ENCODE data around the gene PPL. TPM values are rescaled to one million over a fixed set of nuclear protein-coding genes. Genes with fewer than 3 reads are reported as not detected.
"Not testable (repeated sequence)": the region's sequence is repeated elsewhere in the genome, so short reads cannot be mapped to it uniquely, and the experiment has no call there.

PPL gene, protein sequence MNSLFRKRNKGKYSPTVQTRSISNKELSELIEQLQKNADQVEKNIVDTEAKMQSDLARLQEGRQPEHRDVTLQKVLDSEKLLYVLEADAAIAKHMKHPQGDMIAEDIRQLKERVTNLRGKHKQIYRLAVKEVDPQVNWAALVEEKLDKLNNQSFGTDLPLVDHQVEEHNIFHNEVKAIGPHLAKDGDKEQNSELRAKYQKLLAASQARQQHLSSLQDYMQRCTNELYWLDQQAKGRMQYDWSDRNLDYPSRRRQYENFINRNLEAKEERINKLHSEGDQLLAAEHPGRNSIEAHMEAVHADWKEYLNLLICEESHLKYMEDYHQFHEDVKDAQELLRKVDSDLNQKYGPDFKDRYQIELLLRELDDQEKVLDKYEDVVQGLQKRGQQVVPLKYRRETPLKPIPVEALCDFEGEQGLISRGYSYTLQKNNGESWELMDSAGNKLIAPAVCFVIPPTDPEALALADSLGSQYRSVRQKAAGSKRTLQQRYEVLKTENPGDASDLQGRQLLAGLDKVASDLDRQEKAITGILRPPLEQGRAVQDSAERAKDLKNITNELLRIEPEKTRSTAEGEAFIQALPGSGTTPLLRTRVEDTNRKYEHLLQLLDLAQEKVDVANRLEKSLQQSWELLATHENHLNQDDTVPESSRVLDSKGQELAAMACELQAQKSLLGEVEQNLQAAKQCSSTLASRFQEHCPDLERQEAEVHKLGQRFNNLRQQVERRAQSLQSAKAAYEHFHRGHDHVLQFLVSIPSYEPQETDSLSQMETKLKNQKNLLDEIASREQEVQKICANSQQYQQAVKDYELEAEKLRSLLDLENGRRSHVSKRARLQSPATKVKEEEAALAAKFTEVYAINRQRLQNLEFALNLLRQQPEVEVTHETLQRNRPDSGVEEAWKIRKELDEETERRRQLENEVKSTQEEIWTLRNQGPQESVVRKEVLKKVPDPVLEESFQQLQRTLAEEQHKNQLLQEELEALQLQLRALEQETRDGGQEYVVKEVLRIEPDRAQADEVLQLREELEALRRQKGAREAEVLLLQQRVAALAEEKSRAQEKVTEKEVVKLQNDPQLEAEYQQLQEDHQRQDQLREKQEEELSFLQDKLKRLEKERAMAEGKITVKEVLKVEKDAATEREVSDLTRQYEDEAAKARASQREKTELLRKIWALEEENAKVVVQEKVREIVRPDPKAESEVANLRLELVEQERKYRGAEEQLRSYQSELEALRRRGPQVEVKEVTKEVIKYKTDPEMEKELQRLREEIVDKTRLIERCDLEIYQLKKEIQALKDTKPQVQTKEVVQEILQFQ (N-terminal part only)
- 1.7 TPM for polyA plus RNA-seq (ENCODE audit: insufficient read length)

DNA sequence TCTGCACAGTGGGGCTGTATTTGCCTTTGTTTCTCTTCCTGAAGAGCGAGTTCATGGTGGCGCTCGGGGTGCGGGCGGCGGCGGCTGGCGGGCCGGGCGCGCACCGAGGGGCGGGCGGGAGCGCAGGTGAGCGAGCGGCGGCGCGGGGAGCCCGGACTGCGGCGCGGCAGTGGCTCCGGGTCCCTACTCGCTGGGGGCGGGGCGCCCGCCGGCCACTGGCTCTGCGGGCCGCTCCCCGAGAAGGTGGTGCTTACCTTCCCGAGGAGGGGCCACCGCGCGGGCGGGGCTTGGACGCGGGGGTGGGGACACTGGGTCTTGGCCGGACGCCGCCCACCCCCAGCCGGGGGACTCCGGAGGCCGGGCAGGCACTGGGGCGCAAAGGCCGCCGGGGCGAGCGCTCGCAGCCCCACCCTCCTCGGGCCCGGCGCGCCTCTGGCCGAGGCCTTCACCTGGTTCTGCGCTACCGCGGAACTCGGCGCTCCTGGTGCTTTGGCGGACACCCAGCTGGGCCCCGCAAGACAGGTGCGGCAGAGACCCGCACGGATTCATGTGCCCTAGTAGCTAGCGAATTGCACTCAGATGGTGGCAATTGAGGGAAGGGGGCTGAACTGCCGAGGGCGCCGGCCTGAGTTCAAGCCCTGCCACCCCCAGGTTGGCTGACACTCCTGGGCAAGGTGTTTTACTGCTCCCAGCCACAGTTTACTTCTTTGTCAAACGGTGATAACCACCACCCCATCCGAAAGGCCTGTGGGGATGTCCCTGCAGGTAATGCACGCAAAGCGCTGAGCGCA lies at the start of gene PPL:
Gene PPL (minus strand): TSS at position 158 of the 791 bp plus-strand sequence. CDS start 103 bp downstream, at position 55.
- no peak for DNase-seq

DNA sequence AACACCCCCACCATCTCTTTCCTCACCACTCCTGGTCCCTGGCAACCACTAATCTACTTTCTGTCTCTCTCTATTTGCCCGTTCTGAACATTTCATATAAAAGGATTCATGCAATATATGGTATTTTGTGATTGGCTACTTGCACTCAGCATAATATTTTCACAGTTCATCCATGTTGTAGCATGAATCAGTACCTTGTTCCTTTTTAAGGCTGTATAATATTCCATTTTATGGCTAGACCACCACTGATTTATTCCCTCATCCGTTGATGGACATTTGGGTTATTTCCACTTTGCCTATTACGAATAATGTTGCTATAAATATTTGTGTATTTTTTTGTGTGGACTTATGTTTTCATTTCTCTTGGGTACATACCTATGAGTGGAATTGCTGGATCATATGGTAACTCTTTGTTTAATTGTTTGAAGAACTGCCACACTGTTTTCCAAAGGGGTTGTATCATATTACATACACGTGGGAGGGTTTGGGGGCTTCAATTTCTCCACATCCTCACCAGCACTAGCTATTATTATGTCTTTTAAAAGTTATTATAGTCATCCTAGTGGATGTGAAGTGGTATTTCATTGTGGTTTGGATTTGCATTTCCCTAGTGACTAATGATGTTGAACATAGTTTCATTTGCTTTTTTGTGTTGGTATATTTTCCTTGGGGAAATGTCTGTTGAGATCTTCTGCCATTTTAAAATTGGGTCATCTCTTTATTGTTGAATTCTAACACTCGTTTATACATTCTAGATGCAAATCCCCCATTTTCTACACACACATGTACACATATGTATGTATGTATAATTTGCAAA lies 47.4 kb upstream of the PPL start:
- no peak for DNase-seq

DNA sequence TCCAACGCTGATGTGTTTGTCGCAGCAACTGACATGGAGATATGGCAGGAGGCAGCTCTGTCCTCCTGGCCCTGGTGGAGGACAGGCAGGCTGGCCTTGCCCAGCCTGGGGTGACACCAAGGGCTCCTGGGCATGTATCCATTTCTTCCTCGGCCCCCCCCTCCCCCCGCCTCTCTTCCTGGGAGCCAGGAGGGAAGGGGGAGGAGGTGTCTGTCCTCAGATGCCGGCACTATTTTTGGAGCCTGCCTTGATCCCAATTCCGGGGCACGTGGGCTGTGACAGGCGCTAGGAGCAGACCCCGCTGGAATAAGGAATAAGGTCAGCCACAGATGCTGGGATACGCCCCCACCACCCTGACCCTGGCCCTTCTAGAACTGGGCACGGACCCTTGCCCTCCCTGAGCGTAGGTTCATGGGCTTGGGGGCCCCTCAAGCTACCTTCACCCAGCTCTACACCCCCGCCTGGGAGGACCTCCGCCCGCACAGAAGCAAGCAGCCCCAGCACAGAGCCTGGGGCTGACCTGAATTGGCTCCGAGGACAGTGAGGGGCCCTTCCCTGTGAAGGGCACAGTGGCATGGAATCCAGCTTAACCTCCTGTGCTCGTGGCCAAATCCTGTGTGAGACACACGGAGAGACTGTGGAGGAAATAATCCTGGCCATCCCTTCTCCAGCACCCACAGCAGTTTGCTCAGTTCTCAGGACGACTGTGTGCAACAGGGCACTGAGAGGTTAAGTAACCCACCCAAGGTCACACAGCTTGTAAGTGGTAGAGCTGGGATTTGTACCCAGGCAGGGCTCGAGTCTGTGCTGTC lies 45.3 kb upstream of the PPL start:
- DNase-seq, result no peak

DNA sequence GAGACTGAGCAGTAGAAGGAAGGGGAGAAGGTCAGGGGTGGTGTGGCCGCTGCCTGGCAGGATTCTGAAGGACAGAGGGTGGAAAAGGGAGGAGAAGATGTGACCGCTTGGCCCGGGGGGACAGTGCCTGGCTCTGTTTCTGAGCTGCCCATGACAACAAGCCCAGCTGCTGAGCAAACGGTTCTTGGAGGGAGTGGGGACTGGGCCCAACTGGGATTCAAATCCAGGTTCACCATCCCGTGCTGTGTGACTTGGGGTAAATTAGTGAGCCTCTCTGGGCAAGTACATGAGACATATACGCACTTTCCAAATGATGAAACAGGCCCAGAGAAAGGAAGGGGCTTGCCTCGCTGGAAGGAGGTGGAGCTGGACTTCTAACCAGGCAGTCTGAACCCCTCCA lies 44.5 kb upstream of the PPL start:
- DNase-seq, result no peak

DNA sequence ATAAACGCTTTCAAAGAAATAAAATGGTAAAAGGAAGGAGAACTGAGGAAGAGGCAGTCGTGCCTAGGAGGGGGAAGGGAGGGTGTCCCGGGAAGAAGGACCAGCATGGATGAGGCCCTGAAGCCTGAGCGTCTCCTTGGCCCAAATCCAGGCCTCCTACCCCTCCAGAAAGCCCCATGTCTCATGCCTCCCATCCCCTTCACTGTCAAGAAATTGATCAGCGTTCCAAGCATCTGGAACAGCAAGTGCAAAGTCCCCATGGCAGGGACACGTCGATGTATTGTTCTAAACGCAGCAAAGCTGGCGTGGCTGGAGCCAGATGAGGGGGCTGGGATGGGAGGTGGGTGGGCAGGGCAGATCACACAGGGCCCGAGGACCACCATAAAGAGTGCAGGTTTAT lies 43.7 kb upstream of the PPL start:
- no peak for DNase-seq

DNA sequence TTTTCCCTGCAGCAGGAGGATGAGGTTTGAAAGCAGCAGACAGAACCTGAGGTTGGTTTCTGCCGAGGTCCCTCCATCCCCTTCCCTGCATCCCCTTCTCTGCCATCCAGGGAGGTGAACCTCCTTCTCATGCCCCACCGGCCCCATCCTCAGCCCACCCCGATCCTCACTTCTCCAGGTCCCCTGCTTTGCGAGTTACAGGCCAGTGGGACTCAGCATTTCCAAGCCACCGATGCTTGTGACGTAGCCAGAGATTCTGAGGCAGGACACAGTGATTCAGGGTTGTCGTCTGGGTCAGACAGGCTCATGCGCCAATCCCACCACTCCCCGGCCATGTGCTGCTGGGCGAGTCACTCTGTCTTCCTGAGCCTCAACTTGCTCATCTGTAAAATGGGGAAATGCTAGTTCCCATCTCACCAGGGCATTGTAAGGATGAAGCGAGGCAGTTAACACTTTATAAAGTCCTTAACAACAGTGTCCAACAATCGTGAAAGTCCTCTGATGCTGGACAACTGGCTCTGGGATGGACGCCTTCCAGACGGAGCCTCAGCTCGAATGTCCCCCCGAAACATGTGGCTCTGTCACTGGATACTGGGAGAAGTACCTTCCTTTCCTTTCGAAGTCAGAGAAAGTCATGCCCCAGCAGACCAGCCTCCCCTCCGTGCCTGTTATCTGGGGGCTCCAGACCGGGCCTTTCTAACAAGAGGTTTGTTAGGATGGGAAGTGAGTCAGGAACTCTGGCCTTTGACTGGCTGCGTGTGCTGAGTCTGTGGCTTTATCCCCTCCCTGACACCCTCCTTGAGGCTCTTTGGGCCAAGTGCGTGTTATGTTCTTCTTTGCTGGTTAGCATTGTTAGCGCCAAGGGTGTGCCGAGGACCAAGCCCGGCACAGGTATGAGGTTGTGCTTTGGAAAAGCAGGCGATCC lies 43.0 kb upstream of the PPL start:
- no peak for DNase-seq

DNA sequence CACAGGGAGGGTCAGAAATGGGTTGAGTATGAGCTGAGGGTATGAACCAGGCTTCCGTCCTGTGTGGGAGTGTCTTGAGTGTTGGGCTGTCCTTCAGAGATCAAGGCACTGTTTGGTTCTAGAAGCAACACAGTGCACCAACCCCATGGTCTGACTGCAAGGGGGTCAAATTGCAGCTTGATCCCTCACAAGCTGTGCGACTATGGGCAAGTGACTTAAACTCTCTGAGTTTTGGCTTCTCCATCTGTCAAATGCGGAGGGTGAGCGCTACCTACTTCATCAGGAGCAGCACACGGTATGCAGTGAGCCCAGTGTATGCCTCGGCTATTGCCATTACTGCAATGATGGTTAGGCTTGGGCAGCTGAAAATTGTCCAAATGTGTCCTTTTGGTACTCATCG lies 42.2 kb upstream of the PPL start:
- no peak for DNase-seq

DNA sequence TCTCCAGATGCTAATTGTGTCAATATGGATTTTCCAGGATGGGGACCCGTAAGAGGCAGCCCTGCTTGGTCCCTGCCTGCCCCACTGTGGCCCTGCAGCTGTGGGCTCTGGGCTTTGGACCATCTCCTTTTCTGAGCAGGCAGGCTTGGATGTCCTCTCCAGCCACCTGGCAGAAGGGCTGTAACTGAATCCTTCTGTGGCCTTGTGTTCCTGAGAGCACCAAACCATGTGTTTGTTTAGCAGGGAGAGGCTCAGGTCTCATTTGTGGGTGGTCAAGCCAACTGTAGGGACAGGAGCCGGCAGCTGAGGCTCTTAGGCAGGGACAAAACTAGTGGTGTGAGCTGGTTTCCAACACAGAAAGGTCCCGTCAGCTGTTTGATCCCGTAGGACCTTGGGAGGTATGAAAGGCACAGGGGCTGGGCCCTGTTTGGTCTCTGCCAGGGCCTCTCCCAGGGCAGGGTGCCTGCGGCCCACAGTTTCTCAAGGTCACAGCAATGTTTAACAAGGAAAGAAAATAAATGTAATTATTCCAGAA lies 39.7 kb upstream of the PPL start:
- DNase-seq, result no peak

DNA sequence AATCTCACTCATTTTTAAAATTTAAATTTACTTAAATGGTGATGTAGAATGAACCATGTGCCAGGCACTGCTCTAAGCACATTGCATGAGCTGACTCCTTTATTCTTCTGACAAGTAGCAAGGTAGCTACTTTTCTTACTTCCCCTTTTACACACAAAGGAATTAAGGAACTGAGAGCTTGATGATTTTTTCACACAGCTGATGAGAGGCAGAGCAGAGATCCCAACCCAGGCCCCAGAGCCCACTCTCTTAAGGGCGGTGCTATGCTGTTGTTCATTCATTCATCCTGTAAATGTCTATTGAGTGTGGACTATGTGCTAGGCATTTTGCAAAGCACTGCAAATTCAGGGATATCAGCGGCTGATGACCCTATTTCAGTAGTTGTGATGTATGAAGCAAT lies 39.1 kb upstream of the PPL start:
- DNase-seq, result no peak

DNA sequence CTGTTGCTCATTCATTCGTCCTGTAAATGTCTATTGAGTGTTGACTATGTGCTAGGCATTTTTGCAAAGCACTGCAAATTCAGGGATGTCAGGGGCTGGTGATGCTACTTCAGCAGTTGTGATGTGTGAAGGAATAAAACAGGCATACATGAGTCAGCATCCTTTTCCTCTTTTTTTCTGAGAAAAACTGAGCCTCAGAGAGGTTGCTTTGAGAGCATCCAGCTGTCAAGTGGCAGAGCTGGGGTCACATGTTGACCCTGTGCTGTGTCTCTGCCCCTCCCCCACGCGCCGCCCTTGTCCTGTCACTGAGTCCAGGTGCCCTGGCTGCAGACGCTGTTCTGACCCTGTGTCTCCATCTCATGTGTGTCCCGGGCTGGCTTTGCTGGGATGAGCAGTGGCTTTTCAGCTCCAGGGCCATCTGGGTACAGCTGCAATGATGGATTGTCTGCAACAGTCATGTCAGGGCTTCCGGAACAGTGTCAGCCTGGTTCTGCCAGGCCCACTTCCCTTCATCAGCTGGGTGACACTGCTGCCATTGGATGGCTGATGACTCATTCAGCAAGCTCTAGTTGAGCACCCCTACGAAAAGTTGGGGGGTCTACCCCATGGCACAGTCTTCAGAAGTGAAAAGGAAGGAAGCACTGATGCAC lies 36.1 kb upstream of the PPL start:
- no peak for DNase-seq

DNA sequence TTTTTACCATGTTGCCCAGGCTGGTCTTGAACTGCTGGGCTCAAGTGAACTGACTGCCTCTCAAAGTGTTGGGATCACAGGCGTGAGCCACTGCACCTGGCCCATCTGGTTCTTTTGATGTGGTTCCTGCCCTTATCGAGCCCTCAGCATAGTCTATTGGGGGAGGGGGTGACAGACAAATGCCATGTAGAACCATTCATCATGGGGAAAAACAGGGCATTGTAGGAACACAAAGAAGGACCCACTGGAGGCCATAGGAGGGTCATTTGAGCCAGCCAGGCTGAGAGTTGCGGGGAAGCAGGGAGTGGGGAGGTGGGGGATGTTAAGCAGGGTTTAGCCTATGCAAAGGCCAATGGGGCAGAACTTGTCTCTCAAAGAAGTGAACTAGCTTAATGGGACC lies 33.1 kb upstream of the PPL start:
- no peak for DNase-seq

DNA sequence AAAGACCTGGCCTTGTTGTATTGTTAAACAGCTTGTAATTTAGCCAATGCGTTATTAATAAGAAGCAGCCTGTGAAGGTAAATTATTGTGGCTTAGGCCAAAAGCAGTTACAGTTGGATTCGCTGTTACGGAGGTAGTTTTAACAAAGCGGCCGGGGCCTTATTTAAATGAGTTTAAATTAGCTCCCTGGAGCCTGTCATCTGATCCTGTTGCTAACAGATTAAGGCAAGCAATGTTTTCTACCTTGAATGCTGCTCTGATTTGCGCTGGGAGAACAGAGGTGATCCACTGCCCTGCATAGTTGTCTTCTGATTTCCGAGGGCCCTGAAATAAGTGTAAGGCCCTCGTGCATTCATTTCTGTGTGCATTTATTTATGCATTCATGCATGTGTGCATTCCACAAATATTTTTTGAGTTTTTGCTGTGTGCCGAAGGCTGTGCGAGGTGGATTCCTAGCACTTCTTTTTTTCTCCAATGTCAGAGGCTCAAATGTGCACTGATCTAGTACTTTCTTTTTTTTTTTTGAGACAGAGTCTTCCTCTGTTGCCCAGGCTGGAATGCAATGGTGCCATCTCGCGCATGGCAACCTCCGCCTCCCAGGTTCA lies 32.0 kb upstream of the PPL start:
- no peak for DNase-seq

DNA sequence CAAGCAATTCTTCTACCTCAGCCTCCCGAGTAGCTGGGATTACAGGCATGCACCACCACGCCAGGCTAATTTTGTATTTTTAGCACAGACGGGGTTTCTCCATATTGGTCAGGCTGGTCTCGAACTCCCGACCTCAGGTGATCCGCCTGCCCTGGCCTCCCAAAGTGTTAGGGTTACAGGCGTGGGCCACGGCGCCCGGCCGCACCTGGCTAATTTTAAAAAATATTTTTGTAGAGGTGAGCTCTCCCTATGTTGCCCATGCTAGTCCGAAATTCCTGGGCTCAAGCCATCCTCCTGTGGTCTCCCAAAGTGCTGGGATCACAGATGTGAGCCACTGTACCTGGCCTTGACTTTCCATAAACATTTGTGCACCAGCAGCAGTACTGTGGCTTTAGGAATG lies 31.3 kb upstream of the PPL start:
- DNase-seq, result not testable (repeated sequence)

DNA sequence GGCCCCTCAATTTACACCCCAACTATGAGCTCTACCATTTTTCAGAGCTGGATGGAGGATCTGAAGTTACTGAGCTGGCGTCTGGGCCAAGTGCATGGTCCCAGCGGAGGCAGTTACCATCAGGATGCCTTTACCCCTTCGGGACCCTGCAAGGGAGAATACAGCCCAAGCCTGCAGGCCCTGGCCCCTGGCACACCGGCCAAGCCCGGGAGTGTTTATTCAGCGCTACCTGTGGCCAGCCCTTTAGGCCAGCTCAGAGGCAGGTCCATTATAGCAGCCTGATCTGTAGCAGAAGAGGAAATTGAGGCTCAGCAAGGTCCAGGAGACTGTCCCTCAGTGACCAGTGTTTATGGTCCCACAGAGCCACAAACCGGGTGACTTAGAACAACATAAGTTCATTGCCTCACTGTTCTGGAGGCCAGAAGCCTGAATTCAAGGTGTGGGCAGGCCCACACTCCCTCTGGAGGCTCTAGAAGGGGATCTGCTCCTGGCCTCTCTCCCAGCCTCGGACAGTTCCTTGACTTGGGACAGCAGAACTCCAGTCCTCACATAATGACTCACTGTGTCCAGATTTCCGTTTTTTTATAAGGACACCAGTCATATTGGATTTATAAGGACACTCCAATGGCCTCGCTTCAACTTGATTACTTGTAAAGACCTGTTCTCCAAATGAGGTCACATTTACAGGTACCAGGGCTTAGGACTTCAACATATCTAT lies 29.9 kb upstream of the PPL start:
- DNase-seq, result no peak

DNA sequence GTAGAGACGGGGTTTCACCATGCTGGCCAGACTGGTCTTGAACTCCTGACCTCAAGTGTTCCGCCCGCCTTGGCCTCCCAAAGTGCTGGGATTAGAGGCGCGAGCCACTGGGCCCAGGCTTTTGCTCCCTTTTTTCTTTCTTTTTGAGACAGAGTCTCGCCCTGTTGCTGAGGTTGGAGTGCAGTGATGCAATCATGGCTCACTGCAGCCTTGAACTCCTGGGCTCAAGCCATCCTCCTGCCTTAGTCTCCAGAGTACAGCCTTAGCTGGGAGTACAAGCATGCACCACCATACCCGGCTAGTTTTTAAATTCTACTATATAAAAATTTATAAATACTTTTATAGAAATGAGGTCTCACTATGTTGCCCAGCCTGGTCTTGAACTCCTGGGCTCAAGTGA lies 26.6 kb upstream of the PPL start:
- DNase-seq, result not testable (repeated sequence)

DNA sequence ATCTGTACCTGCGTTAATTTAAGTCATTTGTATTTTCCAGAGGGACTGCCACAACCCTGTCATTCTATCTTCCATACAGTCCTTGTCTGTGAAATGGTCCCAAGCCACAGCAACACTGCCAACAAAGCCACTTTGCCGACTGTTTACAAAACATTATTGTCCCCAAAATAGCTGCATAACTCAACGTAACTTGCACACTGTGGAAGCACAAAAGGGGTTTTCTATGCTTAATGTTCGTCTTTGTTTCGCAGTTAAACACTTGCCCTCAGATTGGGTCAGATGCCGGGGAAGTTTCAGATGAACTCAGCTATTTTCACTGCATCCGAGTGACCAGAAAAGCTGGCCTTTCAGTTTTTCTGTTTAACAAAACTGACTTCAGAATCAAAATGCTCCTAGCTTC lies 25.8 kb upstream of the PPL start:
- DNase-seq, result no peak

DNA sequence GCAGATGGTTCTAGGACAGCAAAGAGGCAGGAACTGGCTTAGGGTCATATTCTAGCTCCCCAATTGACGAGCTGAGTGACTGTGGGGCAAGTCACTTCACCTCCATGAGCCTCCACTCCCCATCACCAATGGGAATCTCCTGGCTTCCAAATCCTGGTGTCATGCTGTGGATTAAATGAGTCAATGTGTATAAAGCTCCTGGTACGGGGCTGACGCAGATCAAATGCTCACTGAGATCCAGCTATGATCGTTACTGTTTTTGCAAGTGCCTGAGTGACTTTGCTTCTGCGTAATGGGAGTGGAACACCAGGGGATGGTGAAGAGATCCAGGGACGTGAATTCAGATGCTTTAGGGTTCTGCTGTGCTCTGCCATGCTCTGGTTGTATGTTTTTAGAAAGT lies 23.6 kb upstream of the PPL start:
- DNase-seq, result no peak

Data from hindlimb muscle (tissue), 1 donor.